GM21390 (cell line): ENCODE measurements around the gene ARSI.
"Not testable (repeated sequence)": the region's sequence is repeated elsewhere in the genome, so short reads cannot be mapped to it uniquely, and the experiment has no call there.

Experiments
- ATAC-seq: cut with Tn5 transposase; IDR thresholded peaks from one replicate; pipeline ENCODE4 v1.9.1; 2021; ENCODE audit not compliant: unreplicated experiment

The ARSI gene

DNA sequence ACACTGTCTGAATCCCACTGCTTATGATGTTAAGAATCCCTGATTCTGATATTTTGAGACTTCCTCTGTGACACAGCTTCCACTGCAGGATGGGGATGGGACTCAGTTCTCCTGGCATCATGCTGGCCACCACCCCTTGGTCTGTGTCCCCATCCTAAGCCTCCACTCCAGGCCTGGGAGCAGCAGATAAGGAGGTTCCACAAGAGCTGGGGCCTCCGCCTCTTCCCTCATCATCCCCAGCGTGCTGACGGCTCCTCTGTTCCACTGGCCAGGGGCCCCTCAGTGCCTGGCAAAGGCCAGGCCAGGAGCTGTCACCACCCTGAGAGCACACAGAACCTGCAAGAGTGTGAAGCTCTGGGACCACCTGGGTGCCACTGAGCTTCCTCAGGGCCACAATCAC lies 53.8 kb downstream of the ARSI start:
- no peak for ATAC-seq

DNA sequence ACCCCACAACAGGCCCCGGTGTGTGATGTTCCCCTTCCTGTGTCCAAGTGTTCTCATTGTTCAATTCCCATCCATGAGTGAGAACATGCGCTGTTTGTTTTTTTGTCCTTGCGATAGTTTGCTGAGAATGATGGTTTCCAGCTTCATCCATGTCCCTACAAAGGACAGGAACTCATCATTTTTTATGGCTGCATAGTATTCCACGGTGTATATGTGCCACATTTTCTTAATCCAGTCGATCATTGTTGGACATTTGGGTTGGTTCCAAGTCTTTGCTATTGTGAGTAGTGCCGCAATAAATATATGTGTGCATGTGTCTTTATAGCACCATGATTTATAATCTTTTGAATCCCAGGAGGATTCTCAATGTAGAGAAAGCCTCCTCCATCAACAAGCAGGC lies 54.2 kb downstream of the ARSI start:
- ATAC-seq: not testable (repeated sequence)

DNA sequence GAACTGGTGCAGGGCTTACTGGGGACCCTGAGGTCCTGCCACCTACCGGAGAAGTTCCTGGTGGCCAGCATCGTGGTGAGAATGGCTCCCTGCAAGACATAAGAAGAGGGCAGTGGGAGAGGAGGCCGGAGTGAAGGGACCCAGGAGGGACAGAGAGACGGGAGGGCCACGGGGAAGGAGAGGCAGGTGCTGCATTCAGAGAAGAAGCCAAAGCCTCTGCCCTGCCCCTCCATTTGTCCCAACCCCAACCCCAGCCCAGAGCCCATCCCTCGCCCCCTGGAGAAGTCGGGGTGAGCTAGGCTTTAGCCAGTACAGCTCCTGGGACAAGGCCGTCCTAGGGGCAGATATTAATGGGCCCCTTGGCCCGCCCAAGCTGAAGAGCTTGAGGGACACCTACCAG lies 55.0 kb downstream of the ARSI start:
- ATAC-seq: no peak

DNA sequence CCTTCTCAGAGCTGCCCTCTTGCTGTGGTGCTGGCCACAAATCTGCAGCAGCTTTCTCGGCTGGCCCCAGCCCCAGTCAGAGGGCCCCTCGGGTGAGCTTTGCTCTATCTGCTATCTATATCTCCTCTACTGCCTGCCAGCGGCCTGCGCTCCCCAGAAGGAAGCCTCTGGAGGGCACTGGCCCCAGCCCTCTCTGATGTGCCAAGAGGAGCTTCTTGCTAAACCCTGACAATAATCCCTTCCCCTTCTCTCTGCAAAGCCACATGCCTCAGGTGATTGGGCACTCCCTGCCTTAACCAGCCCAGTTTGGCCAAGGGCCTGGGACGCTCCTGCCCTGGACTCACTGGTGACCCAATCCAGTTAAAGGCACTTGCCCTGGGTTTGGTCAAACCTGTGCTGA lies 55.9 kb downstream of the ARSI start:
- no peak for ATAC-seq

GRCh38 chr5:150246429-150246828 lies 56.3 kb downstream of the ARSI start:
- ATAC-seq: no peak
